Retinal pigment epithelial cell (primary cell): ENCODE results near the gene VAV2.

Source experiments
- DNase-seq: peaks from one replicate; pipeline ENCODE4 v3.0.0-alpha.2; 2010; ENCODE audit warnings: low read depth
- H3K4me3 ChIP-seq: 2 replicates; pipeline ENCODE4 v1.5.1; 2011; ENCODE audit warnings: mild to moderate bottlenecking, low read length, control low read depth, moderate library complexity
- CTCF ChIP-seq: conservative IDR thresholded peaks from 2 replicates; pipeline ENCODE4 v1.5.1; 2011; ENCODE audit warnings: low read depth, low read length, control low read depth, inconsistent platforms

Gene VAV2

GRCh38 chr9:133775951-133776905, 215.9 kb downstream of the VAV2 start:
- DNase-seq: no peak
- no peak for TF ChIP-seq CTCF
- H3K4me3 ChIP-seq: no peak overlapping the region

- no peak for DNase-seq
- no peak for TF ChIP-seq CTCF
- H3K4me3 ChIP-seq: no peak overlapping the region
Observed at GRCh38 chr9:133775291-133775690, 216.8 kb downstream of the VAV2 start.

GRCh38 chr9:133774799-133775198, 217.3 kb downstream of the VAV2 start:
- no peak for TF ChIP-seq CTCF
- no peak for DNase-seq
- no peak overlapping the region for H3K4me3 ChIP-seq

- no peak overlapping the region for H3K4me3 ChIP-seq
- TF ChIP-seq CTCF: no peak
Observed at GRCh38 chr9:133773889-133774655, 218.1 kb downstream of the VAV2 start.

GRCh38 chr9:133772581-133772980, 219.5 kb downstream of the VAV2 start:
- TF ChIP-seq CTCF: no peak
- H3K4me3 ChIP-seq: no peak overlapping the region
- DNase-seq: no peak

More at GRCh38 chr9:133773889-133774655, 218.1 kb downstream of the VAV2 start:
- DNase-seq: no peak

- H3K4me3 ChIP-seq: no peak overlapping the region
- no peak for DNase-seq
- TF ChIP-seq CTCF: no peak
Observed at GRCh38 chr9:133771486-133772482, 220.3 kb downstream of the VAV2 start.
